ENCODE measurements around the gene TCP11L2.

The TCP11L2 gene

DNA sequence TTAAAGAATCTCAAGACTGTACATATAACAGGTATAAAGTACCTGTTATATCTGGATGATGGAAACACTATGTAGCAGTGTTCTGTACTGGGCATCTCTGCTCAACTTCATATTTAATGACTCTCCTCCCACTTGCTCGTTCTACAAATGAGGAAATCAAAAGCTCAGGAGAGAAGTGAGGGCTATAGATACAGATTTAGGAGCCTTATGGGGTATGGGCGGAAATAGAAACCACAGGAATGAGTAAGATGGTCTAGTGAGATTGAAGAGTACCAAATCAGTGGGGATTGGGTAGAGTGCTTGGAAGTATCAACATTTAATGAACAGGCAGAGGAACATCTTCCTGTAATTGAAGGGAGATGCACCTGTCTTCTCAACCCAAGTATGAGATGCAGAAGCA lies 31.2 kb downstream of the TCP11L2 start:
- no peaks in the 10 kb centered on the region for H3K79me2 ChIP-seq (ENCODE audit: low read length)

DNA sequence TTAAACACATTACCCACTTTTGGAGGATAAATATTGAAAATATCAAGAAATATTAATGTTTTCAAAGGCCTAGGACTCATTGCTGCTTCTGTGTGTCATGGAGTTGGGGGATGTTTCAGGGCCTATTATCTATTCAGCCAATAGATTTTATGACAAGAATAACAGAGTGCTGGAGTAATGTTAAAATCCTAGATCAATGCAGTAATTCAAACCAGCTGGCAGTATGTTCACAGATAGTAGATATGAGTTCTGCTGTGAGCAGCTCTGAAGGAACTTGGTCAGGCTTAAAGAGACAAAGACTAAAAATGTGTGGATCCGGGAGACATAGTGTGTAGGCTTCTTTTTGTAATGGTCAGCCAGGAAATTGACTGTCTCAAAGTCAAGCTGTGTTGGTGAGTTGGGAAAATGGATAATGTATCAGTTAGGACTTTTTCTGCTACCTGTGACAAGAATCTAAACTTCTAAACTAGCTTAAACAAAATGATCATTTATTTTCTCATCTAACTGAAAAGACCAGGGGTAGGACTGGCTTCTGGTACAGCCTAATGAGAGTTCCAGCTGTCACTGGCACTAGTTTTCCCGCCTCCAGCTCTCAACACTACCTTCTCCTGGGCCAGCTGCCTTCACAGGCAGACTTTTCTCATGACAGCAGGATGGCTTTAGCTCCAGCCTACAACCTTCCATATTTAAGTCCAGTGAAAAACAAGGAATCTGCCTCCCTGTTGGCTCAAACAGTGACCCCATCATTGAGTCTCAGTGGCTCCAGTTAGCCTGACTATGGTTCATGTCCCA lies 38.7 kb downstream of the TCP11L2 start:
- Histone ChIP-seq H2AFZ (ENCODE audit: low read length) (no peak overlapping the region), H3K4me1 (ENCODE audit: low read length) (no peaks in the 10 kb centered on the region), H3K36me3 (replicated peaks; ENCODE audit: insufficient read depth, low read length) (no peaks in the 10 kb centered on the region), H3K79me2 (ENCODE audit: low read length) (no peaks in the 10 kb centered on the region), H3K27me3 (replicated peaks; ENCODE audit: insufficient read depth, low read length) (no peaks in the 10 kb centered on the region), H3K4me3 (ENCODE audit: low read length) (no peak overlapping the region), H3F3A (ENCODE audit: insufficient read depth, low read length) (no peaks in the 10 kb centered on the region), H4K20me1 (ENCODE audit: insufficient read depth, low read length) (no peaks in the 10 kb centered on the region), H3K9ac (ENCODE audit: low read length) (no peak overlapping the region), H3K9me2 (replicated peaks; ENCODE audit: insufficient read depth, low read length) (no peaks in the 10 kb centered on the region), H3K9me3 (replicated peaks; ENCODE audit: insufficient read depth, low read length) (no peaks in the 10 kb centered on the region), H3K27ac (ENCODE audit: low read length) (no peak overlapping the region), H3K4me2 (ENCODE audit: low read depth, low read length) (no peak overlapping the region)
- TF ChIP-seq EZH2 (optimal IDR thresholded peaks at IDR 0.05; ENCODE audit: low read depth, low read length) (no peak), EZH2phosphoT487 (IDR thresholded peaks at IDR 0.05; ENCODE audit: low read length) (no peak)
- TF ChIP-seq, protein P1, sequence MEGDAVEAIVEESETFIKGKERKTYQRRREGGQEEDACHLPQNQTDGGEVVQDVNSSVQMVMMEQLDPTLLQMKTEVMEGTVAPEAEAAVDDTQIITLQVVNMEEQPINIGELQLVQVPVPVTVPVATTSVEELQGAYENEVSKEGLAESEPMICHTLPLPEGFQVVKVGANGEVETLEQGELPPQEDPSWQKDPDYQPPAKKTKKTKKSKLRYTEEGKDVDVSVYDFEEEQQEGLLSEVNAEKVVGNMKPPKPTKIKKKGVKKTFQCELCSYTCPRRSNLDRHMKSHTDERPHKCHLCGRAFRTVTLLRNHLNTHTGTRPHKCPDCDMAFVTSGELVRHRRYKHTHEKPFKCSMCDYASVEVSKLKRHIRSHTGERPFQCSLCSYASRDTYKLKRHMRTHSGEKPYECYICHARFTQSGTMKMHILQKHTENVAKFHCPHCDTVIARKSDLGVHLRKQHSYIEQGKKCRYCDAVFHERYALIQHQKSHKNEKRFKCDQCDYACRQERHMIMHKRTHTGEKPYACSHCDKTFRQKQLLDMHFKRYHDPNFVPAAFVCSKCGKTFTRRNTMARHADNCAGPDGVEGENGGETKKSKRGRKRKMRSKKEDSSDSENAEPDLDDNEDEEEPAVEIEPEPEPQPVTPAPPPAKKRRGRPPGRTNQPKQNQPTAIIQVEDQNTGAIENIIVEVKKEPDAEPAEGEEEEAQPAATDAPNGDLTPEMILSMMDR (IDR thresholded peaks at IDR 0.05; ENCODE audit: low read length): no peak
- DNase-seq: no peak

More for the DNA sequence above, 31.2 kb downstream of the TCP11L2 start:
- no peaks in the 10 kb centered on the region for H3K9me2 ChIP-seq (replicated peaks; ENCODE audit: insufficient read depth, low read length)
- H3K27ac ChIP-seq (ENCODE audit: low read length): no peak overlapping the region
- no peaks in the 10 kb centered on the region for H3K9me3 ChIP-seq (replicated peaks; ENCODE audit: insufficient read depth, low read length)
- H3K4me3 ChIP-seq (ENCODE audit: low read length): no peak overlapping the region
- no peaks in the 10 kb centered on the region for H3K27me3 ChIP-seq (replicated peaks; ENCODE audit: insufficient read depth, low read length)
- H3K4me1 ChIP-seq (ENCODE audit: low read length): no peaks in the 10 kb centered on the region
- H3K4me2 ChIP-seq (ENCODE audit: low read depth, low read length): no peak overlapping the region
- no peak overlapping the region for H2AFZ ChIP-seq (ENCODE audit: low read length)
- no peak overlapping the region for H3K9ac ChIP-seq (ENCODE audit: low read length)
- H3F3A ChIP-seq (ENCODE audit: insufficient read depth, low read length): no peaks in the 10 kb centered on the region
- no peak for DNase-seq
- H3K36me3 ChIP-seq (replicated peaks; ENCODE audit: insufficient read depth, low read length): no peaks in the 10 kb centered on the region
- no peaks in the 10 kb centered on the region for H4K20me1 ChIP-seq (ENCODE audit: insufficient read depth, low read length)
- TF ChIP-seq EZH2phosphoT487 (IDR thresholded peaks at IDR 0.05; ENCODE audit: low read length) (no peak), EZH2 (optimal IDR thresholded peaks at IDR 0.05; ENCODE audit: low read depth, low read length) (no peak)
- TF ChIP-seq, protein P1 (IDR thresholded peaks at IDR 0.05; ENCODE audit: low read length): no peak

DNA sequence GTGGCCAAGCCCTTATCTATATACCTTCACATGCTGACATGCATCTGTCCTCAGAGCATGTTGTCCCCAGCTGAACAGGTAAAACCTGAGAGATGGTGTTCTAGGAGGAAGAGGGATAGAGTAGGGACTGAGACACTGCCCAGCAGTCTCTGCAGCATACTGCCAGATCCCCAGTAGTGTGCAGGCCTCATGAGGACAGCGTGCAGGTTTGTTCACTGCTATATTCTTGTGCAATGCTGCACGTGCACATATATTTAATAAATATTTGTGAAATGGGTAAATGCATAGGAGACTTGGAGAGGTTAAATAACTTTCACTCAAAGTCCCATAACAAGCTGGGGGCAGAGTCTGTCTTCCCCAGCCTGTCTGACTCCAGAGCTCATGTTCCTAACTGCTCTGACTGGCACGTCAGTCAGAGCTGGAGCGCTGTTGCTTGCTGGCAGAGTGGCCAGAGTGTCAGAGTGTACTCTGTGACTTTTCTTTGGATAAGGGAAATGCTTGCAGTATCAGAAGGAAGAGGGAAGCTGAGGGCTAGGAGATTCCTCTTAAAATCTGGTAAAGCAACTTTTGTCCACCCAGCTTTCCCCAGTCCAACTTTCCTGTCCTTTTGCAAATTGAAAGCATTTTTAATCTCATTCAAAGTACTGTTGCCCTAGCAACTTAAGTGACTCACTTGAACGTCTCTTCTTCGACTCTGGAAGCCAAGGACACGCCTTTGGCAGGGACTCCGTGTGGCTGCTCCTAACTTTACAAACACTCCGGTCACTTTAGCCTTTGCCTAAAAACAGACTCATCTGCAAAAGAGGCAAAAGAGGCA lies 40.1 kb downstream of the TCP11L2 start:
- no peak overlapping the region for H3K4me3 ChIP-seq (ENCODE audit: low read length)
- H3K9ac ChIP-seq (ENCODE audit: low read length): no peak overlapping the region

More for the DNA sequence above, 40.1 kb downstream of the TCP11L2 start:
- H3K79me2 ChIP-seq (ENCODE audit: low read length): no peaks in the 10 kb centered on the region
- H3F3A ChIP-seq (ENCODE audit: insufficient read depth, low read length): no peaks in the 10 kb centered on the region
- no peaks in the 10 kb centered on the region for H3K36me3 ChIP-seq (replicated peaks; ENCODE audit: insufficient read depth, low read length)
- no peaks in the 10 kb centered on the region for H3K9me3 ChIP-seq (replicated peaks; ENCODE audit: insufficient read depth, low read length)
- H3K4me1 ChIP-seq (ENCODE audit: low read length): no peaks in the 10 kb centered on the region
- no peaks in the 10 kb centered on the region for H4K20me1 ChIP-seq (ENCODE audit: insufficient read depth, low read length)
- no peak for TF ChIP-seq EZH2phosphoT487 (IDR thresholded peaks at IDR 0.05; ENCODE audit: low read length)
- DNase-seq: no peak
- H3K4me2 ChIP-seq (ENCODE audit: low read depth, low read length): no peak overlapping the region
- H3K9me2 ChIP-seq (replicated peaks; ENCODE audit: insufficient read depth, low read length): no peaks in the 10 kb centered on the region
- H3K27ac ChIP-seq (ENCODE audit: low read length): no peak overlapping the region
- no peak overlapping the region for H2AFZ ChIP-seq (ENCODE audit: low read length)
- no peaks in the 10 kb centered on the region for H3K27me3 ChIP-seq (replicated peaks; ENCODE audit: insufficient read depth, low read length)
